Spleen (tissue), 7 donors: Measurements from ENCODE around the gene ZMYND8.

Source experiments
- POLR2A ChIP-seq, 3 donors: fragments of 450-650 bp; IDR thresholded peaks; one replicate each; pipeline ENCODE4 v1.5.1; 2017; ENCODE audit warnings: antibody characterized with exemption in 3 of 3, mild to moderate bottlenecking in 1 of 3
- POLR2AphosphoS5 ChIP-seq, 3 donors: sonication (generic); formaldehyde crosslinking; IDR thresholded peaks; one replicate each; pipeline ENCODE4 v1.5.1; 2017; ENCODE audit warnings: antibody characterized with exemption in 3 of 3
- TF ChIP-seq, protein P1 (sequence below), 11 experiments: fragments of 200-600 bp in 7 of 11; fragments of 450-650 bp in 4 of 11; sonication (generic) in 4 of 11; IDR thresholded peaks in 8 of 11; conservative IDR thresholded peaks in 3 of 11; 1 replicate in 7 of 11; 2 replicates in 4 of 11; pipeline versions ENCODE4 v1.4.0 to v1.8.0; 2016 to 2021; ENCODE audit warnings: antibody characterized with exemption in 11 of 11, inconsistent platforms in 4 of 11, mild to moderate bottlenecking in 1 of 11
- donor health status: DM: no; HTN: no; CAD: no; lungs with moderate emphysema.
- donor health status: DM: no; HTN: no; CAD: no.
- donor health status: DM: no; HTN: no; CAD: no.

DNA sequence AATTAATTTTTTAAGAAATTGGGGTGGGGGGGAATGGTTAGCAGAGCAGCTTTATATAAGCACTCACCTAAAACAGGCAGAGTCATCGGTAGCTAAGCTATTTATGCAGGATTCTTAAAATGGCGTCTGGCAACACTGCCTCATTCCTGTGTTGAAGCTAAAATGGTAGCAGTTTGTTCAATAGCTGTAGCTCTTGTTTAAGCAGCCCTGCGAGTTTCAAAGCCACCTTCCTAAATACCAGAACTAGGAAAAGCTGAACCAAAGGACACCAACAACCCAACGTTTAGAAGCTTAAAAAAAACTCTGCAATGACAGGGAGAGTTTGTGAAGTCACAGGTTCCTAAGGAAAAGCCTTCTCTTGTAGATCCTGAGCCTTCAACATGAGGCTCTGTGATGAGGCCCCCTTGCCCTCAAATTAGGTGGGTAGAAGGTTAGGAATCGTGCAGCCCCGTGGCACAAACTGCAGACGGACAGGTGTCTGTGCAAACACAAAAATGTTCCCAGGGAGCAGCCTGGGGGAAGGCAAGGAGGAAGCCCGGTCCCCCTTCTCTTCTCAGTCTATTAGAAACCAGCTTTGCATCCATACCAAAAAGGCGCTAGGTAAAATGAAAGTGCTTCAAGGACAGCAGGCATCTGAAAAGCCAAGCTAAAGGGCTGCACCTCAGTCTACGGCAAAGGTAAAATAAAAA is 4.7 kb downstream of the ZMYND8 start:
- TF ChIP-seq, protein P1, sequence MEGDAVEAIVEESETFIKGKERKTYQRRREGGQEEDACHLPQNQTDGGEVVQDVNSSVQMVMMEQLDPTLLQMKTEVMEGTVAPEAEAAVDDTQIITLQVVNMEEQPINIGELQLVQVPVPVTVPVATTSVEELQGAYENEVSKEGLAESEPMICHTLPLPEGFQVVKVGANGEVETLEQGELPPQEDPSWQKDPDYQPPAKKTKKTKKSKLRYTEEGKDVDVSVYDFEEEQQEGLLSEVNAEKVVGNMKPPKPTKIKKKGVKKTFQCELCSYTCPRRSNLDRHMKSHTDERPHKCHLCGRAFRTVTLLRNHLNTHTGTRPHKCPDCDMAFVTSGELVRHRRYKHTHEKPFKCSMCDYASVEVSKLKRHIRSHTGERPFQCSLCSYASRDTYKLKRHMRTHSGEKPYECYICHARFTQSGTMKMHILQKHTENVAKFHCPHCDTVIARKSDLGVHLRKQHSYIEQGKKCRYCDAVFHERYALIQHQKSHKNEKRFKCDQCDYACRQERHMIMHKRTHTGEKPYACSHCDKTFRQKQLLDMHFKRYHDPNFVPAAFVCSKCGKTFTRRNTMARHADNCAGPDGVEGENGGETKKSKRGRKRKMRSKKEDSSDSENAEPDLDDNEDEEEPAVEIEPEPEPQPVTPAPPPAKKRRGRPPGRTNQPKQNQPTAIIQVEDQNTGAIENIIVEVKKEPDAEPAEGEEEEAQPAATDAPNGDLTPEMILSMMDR (IDR thresholded peaks at IDR 0.05 in 8 of 11, conservative IDR thresholded peaks at IDR 0.05 in 3 of 11): no peak
- TF ChIP-seq POLR2A (IDR thresholded peaks at IDR 0.05): no peak
- TF ChIP-seq POLR2AphosphoS5 (IDR thresholded peaks at IDR 0.05): no peak
